HG02981 (cell line): Measurements from ENCODE around the gene C19orf25.

Source experiments
- ATAC-seq: cut with Tn5 transposase; IDR thresholded peaks from one replicate; pipeline ENCODE4 v1.9.1; 2021; ENCODE audit warnings: mild to moderate bottlenecking, moderate library complexity; ENCODE audit not compliant: unreplicated experiment

C19orf25 gene

GRCh38 chr19:1496714-1497577, 17.9 kb upstream of the C19orf25 start:
- ATAC-seq, result no peak

GRCh38 chr19:1495799-1496713, 17.0 kb upstream of the C19orf25 start:
- no peak for ATAC-seq

GRCh38 chr19:1495051-1495798, 16.2 kb upstream of the C19orf25 start:
- no peak for ATAC-seq

- ATAC-seq, result no peak
These were observed 15.2 kb upstream of the C19orf25 start for GRCh38 chr19:1494115-1494815.

- no peak for ATAC-seq
These were observed 13.5 kb upstream of the C19orf25 start for GRCh38 chr19:1492474-1493006.

- ATAC-seq, result no peak
These were observed 12.8 kb upstream of the C19orf25 start for GRCh38 chr19:1491849-1492170.

GRCh38 chr19:1491114-1491848, 12.3 kb upstream of the C19orf25 start, which contains the start of gene REEP6:
TSS of gene REEP6 (plus strand) at chr19:1491181. CDS start at chr19:1491270, 89 bp downstream.
- ATAC-seq, result no peak

GRCh38 chr19:1490311-1491113, 11.5 kb upstream of the C19orf25 start, which contains the start of gene PCSK4:
TSS of gene PCSK4 (minus strand) at chr19:1490350. CDS start at chr19:1490346, 4 bp downstream.
- ATAC-seq, result peak; percentile 76

GRCh38 chr19:1489463-1490310, 10.7 kb upstream of the C19orf25 start:
- no peak for ATAC-seq

- no peak for ATAC-seq
These were observed 9.2 kb upstream of the C19orf25 start for GRCh38 chr19:1488282-1488601.

GRCh38 chr19:1487576-1488281, 8.7 kb upstream of the C19orf25 start:
- ATAC-seq, result no peak

GRCh38 chr19:1486720-1487575, 7.9 kb upstream of the C19orf25 start:
- no peak for ATAC-seq

GRCh38 chr19:1483979-1484428, 5.0 kb upstream of the C19orf25 start:
- ATAC-seq, result no peak

- no peak for ATAC-seq
These were observed 4.3 kb upstream of the C19orf25 start for GRCh38 chr19:1483131-1483978.
